Fibroblast of pulmonary artery (primary cell): ENCODE data around the gene TRMT1.

Source experiments
- DNase-seq: peaks from one replicate; pipeline ENCODE4 v3.0.0-alpha.2; 2010; ENCODE audit warnings: low read depth
- H3K4me3 ChIP-seq: replicated peaks from 2 replicates; pipeline ENCODE4 v1.5.1; 2011; ENCODE audit warnings: low read depth, mild to moderate bottlenecking, control low read depth, low read length, moderate library complexity
- CTCF ChIP-seq: IDR thresholded peaks from 2 replicates; pipeline ENCODE4 v1.5.1; 2011; ENCODE audit warnings: mild to moderate bottlenecking, control low read depth, low read length, inconsistent platforms; ENCODE audit errors: missing control alignments

The TRMT1 gene

GRCh38 chr19:13110099-13110610, 6.4 kb downstream of the TRMT1 start:
- no peak for DNase-seq
- no peak overlapping the region for H3K4me3 ChIP-seq
- TF ChIP-seq CTCF = no peak

GRCh38 chr19:13109361-13110098, 7.0 kb downstream of the TRMT1 start:
- no peak for DNase-seq
- H3K4me3 ChIP-seq = no peak overlapping the region

GRCh38 chr19:13104848-13105711, 11.5 kb downstream of the TRMT1 start:
- DNase-seq = no peak
- H3K4me3 ChIP-seq = no peak overlapping the region
- no peak for TF ChIP-seq CTCF

More at GRCh38 chr19:13109361-13110098, 7.0 kb downstream of the TRMT1 start:
- TF ChIP-seq CTCF = no peak

- H3K4me3 ChIP-seq = no peak overlapping the region
Observed at GRCh38 chr19:13104360-13104847, 12.1 kb downstream of the TRMT1 start.

GRCh38 chr19:13103581-13104359, 12.8 kb downstream of the TRMT1 start:
- TF ChIP-seq CTCF = no peak
- H3K4me3 ChIP-seq = no peak overlapping the region
- no peak for DNase-seq

More at GRCh38 chr19:13104360-13104847, 12.1 kb downstream of the TRMT1 start:
- no peak for DNase-seq
- peak; percentile 53 for TF ChIP-seq CTCF
